Measurements from ENCODE around the gene PRDX2.
"Not testable (repeated sequence)": the region's sequence is repeated elsewhere in the genome, so short reads cannot be mapped to it uniquely, and the experiment has no call there.

The PRDX2 gene

DNA sequence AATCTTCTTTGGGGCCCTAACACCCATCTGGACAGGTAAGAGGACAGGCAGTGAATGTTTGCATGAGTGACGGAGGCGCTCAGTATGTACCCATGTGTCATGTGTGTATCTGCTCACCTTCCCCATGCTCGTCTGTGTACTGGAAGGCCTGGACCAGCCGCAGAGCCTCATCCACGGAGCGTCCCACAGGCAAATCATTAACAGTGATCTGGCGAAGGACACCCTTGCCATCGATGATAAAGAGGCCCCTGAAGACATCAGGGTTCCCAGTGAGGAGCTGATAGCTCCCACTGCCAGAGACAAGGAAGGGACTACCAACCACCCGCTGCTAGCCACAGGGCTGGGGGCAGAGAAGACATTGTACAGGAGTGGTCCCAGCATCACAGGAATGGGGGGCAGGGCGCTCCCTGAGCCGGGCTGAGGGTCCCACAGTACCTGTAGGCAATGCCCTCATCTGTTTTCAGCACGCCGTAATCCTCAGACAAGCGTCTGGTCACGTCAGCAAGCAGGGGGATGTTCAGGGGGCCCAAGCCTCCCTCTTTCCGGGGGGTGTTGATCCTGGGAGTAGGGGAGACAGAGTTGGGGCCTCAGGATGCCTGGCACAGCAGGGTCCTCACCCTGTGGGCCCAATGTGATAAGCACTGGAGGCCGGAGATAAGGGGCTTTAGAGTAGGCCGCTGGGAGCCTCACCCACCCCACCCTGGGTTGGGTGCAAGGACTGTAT, 1.7 kb downstream of the PRDX2 start:
- no peak for DNase-seq (ENCODE audit: low spot score)
- no peak overlapping the region for H3K4me3 ChIP-seq
- TF ChIP-seq, protein P1, sequence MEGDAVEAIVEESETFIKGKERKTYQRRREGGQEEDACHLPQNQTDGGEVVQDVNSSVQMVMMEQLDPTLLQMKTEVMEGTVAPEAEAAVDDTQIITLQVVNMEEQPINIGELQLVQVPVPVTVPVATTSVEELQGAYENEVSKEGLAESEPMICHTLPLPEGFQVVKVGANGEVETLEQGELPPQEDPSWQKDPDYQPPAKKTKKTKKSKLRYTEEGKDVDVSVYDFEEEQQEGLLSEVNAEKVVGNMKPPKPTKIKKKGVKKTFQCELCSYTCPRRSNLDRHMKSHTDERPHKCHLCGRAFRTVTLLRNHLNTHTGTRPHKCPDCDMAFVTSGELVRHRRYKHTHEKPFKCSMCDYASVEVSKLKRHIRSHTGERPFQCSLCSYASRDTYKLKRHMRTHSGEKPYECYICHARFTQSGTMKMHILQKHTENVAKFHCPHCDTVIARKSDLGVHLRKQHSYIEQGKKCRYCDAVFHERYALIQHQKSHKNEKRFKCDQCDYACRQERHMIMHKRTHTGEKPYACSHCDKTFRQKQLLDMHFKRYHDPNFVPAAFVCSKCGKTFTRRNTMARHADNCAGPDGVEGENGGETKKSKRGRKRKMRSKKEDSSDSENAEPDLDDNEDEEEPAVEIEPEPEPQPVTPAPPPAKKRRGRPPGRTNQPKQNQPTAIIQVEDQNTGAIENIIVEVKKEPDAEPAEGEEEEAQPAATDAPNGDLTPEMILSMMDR (IDR thresholded peaks at IDR 0.05): no peak
- H3K27ac ChIP-seq: no peak overlapping the region

DNA sequence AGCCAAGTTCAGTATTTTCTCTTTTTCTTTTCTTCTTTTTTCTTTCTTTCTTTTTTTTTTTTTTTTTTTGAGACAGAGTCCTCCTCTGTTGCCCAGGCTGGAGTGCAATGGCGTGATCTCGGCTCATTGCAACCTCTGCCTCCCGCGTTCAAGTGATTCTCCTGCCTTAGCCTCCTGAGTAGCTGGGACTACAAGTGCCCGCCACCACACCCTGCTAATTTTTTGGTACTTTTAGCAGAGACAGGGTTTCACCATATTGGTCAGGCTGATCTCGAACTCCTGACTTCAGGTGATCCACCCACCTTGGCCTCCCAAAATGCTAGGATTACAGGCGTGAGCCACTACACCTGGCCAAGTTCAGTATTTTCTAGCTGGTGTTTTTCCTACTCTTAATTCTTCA, 4.0 kb downstream of the PRDX2 start:
- DNase-seq (ENCODE audit: low spot score); H3K27ac ChIP-seq; H3K4me3 ChIP-seq: not testable (repeated sequence)

GRCh38 chr19:12797141-12797587, 4.4 kb downstream of the PRDX2 start:
- no peak for DNase-seq (ENCODE audit: low spot score)
- no peak overlapping the region for H3K27ac ChIP-seq
- TF ChIP-seq, protein P1 (IDR thresholded peaks at IDR 0.05): no peak
- H3K4me3 ChIP-seq: no peak overlapping the region

DNA sequence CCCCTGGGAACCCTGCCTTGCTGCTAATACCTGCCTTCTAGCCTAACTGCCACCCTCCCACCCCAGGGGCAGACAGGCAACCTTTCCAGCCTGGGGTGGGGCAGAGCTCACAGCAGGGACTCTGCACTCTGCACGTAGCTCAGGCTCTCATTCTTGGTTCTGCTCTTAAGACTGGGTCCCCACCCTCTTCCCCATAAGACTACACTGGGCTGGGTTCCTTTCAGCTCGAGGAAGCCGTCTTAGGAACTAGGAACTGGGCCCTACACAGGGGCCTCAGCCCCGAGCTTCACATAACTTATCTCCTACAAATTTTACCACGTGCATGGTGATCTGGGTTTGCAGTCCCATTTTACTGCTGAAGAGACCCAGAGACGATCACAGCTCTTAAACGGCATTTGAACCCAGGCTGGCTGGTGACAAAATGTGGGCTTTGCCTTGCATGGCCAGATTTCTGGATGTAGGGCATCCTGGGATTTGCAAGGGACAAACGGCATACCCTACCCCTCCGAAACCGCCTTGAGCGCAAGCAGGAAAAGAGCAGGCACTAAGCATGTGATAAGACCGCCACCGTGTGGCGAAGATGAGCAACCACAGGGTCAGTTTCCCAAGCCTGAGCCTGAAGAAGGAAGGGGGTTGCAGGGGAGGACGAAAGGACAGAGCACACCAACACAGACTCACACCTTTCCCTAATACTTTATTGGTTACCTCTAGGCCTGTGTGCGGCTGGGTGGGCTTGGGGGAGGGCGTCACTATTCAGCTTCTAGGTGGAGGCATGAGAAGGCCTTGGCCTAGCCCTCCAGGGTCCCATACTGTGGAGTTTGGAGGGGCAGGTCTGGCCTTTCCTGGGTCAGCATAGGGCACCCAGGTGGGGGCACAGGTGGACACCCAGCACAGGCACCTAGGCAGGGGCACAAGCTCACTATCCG, 5.2 kb downstream of the PRDX2 start:
- Histone ChIP-seq H3K4me3 (no peak overlapping the region), H3K27ac (peak overlapping the region; percentile 18 to 82)
- TF ChIP-seq, protein P1 (IDR thresholded peaks at IDR 0.05): peak; percentile 80
- DNase-seq (ENCODE audit: low spot score): peak; percentile 89

GRCh38 chr19:12794971-12795381, 6.6 kb downstream of the PRDX2 start:
- TF ChIP-seq, protein P1 (IDR thresholded peaks at IDR 0.05): no peak
- DNase-seq (ENCODE audit: low spot score): peak; percentile 78
- Histone ChIP-seq H3K4me3 (no peak overlapping the region), H3K27ac (no peak overlapping the region)

DNA sequence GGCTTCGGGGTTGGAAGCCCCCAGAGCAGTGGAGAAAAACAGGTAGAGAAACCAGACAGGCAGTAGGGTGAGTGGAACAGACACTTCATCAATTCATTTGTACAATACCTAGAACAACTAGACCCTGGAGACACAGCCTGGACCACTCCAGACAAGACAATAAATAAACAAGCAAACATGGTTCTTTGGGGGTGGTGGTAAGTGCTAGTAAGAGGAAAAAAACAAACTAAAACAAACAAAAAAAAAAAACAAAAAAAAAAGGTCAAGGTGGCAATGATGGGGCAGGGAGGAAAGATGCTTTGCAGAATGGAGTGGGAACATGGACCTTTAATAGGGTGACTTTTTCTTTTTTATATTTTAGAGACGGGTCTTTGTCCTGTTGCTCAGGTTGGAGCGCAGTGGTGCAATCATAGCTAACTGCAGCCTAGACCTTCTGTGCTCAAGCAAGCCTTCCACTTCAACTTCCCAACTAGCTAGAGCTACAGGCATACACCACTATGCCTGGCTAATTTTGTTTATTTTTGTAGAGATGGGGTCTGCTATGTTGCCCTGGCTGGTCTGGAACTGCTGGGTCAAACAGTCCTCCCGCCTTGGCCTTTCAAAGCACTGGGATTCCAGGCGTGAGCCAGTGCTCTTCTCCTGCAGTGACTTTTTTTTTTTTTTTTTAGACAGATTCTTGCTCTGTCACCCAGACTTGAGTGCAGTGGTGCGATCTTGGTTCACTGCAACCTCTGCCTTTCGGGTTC, 7.2 kb downstream of the PRDX2 start:
- DNase-seq (ENCODE audit: low spot score): peak; percentile 76

More for the DNA sequence above, 7.2 kb downstream of the PRDX2 start:
- Histone ChIP-seq H3K4me3 (peak overlapping the region; percentile 97), H3K27ac (peak overlapping the region; percentile 97 to 99)
- TF ChIP-seq, protein P1 (IDR thresholded peaks at IDR 0.05): no peak
